Loucy (cell line): Measurements from ENCODE around the gene SPATA2L.

ENCODE experiments used
- EZH2phosphoT487 ChIP-seq: fragments of 200-600 bp; IDR thresholded peaks from 2 replicates; pipeline ENCODE4 v1.6.1; 2018; ENCODE audit warnings: antibody characterized with exemption, mild to moderate bottlenecking, moderate library complexity, borderline replicate concordance
- TF ChIP-seq, protein P1 (sequence below): fragments of 200-600 bp; sonication (generic); conservative IDR thresholded peaks from 2 replicates; pipeline ENCODE4 v1.5.1; 2014; ENCODE audit warnings: mild to moderate bottlenecking, antibody characterized with exemption, low read length

DNA sequence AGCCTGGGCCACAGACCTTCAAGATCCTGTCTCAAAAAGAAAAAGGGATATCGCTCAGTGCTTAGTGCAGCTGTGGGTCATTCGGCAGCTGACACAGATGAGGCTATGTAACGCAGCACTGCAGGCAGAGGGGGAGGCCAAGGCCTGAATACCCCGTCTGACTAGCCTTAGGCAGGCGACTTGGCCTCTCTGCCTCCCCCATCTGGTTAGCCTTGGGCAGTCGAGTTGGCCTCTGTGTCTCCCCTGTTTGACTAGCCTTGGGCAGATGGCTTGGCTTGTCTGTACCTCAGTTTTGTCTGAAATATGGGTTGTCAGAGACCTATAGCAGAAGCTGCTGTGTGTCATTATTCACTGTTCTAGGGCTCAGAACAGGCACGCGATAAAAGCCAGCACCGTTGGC is 33.9 kb downstream of the SPATA2L start:
- TF ChIP-seq, protein P1, sequence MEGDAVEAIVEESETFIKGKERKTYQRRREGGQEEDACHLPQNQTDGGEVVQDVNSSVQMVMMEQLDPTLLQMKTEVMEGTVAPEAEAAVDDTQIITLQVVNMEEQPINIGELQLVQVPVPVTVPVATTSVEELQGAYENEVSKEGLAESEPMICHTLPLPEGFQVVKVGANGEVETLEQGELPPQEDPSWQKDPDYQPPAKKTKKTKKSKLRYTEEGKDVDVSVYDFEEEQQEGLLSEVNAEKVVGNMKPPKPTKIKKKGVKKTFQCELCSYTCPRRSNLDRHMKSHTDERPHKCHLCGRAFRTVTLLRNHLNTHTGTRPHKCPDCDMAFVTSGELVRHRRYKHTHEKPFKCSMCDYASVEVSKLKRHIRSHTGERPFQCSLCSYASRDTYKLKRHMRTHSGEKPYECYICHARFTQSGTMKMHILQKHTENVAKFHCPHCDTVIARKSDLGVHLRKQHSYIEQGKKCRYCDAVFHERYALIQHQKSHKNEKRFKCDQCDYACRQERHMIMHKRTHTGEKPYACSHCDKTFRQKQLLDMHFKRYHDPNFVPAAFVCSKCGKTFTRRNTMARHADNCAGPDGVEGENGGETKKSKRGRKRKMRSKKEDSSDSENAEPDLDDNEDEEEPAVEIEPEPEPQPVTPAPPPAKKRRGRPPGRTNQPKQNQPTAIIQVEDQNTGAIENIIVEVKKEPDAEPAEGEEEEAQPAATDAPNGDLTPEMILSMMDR: no peak
- TF ChIP-seq EZH2phosphoT487: no peak
